ENCODE measurements around the gene NSMF.

The NSMF gene

DNA sequence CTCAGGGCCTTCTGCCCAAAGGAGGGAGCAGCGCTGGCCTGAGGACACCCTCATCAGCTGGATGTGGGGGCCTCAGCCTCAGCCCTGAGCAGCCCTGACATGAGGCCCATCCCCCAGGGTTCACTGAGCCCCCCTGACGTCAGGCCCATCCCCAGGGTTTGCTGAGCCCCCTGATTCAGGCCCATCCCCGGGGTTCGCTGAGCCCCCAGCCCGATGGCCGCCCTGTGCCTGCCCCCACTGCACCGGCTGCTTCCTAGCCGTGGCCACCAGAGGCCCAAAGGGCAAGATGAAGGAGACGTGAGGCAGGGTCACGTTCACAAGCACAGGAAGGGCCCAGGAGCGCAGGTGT, 19.5 kb upstream of the NSMF start:
- no peak overlapping the region for H2AFZ ChIP-seq (ENCODE audit: low read length)
- no peaks in the 10 kb centered on the region for H3K36me3 ChIP-seq (ENCODE audit: insufficient read depth, low read length)
- no peaks in the 10 kb centered on the region for H3F3A ChIP-seq (ENCODE audit: low read depth)
- no peak overlapping the region for H3K4me3 ChIP-seq (ENCODE audit: low read length, poor library complexity, severe bottlenecking)
- no peak overlapping the region for H3K9ac ChIP-seq (ENCODE audit: low read depth, low read length, poor library complexity, severe bottlenecking)
- no peak for TF ChIP-seq EZH2phosphoT487 (IDR thresholded peaks at IDR 0.05; ENCODE audit: borderline replicate concordance)
- TF ChIP-seq, protein P1, sequence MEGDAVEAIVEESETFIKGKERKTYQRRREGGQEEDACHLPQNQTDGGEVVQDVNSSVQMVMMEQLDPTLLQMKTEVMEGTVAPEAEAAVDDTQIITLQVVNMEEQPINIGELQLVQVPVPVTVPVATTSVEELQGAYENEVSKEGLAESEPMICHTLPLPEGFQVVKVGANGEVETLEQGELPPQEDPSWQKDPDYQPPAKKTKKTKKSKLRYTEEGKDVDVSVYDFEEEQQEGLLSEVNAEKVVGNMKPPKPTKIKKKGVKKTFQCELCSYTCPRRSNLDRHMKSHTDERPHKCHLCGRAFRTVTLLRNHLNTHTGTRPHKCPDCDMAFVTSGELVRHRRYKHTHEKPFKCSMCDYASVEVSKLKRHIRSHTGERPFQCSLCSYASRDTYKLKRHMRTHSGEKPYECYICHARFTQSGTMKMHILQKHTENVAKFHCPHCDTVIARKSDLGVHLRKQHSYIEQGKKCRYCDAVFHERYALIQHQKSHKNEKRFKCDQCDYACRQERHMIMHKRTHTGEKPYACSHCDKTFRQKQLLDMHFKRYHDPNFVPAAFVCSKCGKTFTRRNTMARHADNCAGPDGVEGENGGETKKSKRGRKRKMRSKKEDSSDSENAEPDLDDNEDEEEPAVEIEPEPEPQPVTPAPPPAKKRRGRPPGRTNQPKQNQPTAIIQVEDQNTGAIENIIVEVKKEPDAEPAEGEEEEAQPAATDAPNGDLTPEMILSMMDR (conservative IDR thresholded peaks at IDR 0.05; ENCODE audit: low read length), result no peak
- H4K20me1 ChIP-seq (ENCODE audit: insufficient read depth, low read length, poor library complexity, severe bottlenecking), result no peaks in the 10 kb centered on the region
- no peaks in the 10 kb centered on the region for H3K79me2 ChIP-seq (ENCODE audit: insufficient read depth, low read length)
- peaks cover 20% of the 10 kb centered on the region; the same call in 1 of the 2 replicates for H3K9me3 ChIP-seq (ENCODE audit: insufficient read depth, low read depth, low read length)
- no peaks in the 10 kb centered on the region for H3K4me1 ChIP-seq (ENCODE audit: insufficient read depth, low read length, poor library complexity, severe bottlenecking)
- H3K4me2 ChIP-seq (ENCODE audit: low read depth, low read length, poor library complexity, severe bottlenecking), result no peak overlapping the region
- H3K9me2 ChIP-seq (replicated peaks; ENCODE audit: low read depth, low read length), result no peaks in the 10 kb centered on the region
- H3K27me3 ChIP-seq (ENCODE audit: insufficient read depth, low read length, poor library complexity, severe bottlenecking), result no peaks in the 10 kb centered on the region

DNA sequence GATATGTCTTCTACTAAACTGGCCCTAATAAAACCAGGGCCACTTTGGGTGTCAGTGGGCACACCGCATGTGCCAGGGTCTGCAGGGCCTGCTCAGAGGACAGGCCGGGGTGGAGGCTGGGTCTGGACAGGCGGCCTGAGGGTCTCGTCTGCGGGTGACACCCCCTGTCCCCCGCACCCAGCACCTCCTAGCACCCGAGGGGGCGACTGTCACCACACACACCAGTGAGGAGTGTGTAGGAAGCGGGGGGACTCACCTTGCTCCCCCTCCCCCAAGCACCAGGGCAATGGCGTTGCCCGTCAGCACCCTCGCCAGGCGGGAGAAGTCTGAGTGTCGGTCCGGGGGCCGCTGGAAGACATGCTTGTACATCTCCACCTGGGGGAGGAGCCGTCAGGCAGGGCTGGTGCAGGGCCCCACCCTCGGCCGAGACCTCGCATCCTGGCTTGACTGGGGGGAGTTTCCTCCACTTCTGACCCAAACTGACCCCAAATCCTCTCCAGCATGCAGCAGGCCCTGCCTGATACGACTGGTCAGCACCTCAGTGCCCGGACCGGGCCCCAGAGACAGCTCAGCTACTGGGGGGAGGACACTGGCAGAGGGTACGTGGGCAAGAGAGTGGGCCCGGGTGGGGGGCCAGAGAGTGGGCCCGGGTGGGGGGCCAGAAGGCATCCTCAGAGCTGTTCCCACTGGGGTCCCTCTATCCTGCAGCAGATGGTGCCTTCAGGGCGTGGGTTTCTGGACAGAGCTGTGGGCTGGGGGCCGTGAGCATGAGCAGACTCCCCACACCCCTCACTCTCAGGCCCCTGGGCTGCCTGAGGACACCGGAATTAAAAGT, 18.9 kb upstream of the NSMF start:
- TF ChIP-seq EZH2phosphoT487 (IDR thresholded peaks at IDR 0.05; ENCODE audit: borderline replicate concordance), result no peak
- TF ChIP-seq, protein P1 (conservative IDR thresholded peaks at IDR 0.05; ENCODE audit: low read length), result no peak
- Histone ChIP-seq H3K4me1 (ENCODE audit: insufficient read depth, low read length, poor library complexity, severe bottlenecking) (no peaks in the 10 kb centered on the region), H3K9me2 (replicated peaks; ENCODE audit: low read depth, low read length) (no peaks in the 10 kb centered on the region), H2AFZ (ENCODE audit: low read length) (no peak overlapping the region), H3K4me2 (ENCODE audit: low read depth, low read length, poor library complexity, severe bottlenecking) (no peak overlapping the region), H3K4me3 (ENCODE audit: low read length, poor library complexity, severe bottlenecking) (no peak overlapping the region), H3K36me3 (ENCODE audit: insufficient read depth, low read length) (no peaks in the 10 kb centered on the region), H3K9ac (ENCODE audit: low read depth, low read length, poor library complexity, severe bottlenecking) (no peak overlapping the region), H4K20me1 (ENCODE audit: insufficient read depth, low read length, poor library complexity, severe bottlenecking) (no peaks in the 10 kb centered on the region), H3F3A (ENCODE audit: low read depth) (no peaks in the 10 kb centered on the region), H3K27me3 (ENCODE audit: insufficient read depth, low read length, poor library complexity, severe bottlenecking) (no peaks in the 10 kb centered on the region), H3K79me2 (ENCODE audit: insufficient read depth, low read length) (no peaks in the 10 kb centered on the region), H3K9me3 (ENCODE audit: insufficient read depth, low read depth, low read length) (peaks cover 26% of the 10 kb centered on the region; the same call in 1 of the 2 replicates)

DNA sequence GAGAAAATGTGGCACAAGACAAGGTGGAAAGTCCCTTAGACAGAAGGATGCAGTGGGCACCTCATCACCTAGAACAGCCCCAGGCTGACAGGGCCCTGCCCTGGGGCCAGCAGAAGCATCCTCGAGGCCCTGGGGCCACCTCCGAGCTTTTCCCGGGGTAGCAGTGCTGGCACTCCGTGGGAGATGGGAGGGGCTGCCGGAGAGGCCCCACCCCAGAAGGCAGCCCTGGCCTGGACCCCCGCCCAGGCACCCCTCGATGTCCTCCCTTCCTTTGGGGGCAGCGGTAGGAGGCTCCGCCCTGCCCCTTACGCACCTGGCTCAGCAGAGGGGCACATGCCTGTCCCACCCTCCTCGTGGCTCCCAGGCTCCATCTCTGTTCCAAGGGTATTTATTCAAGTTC, 17.7 kb upstream of the NSMF start:
- H3K9me3 ChIP-seq (ENCODE audit: insufficient read depth, low read depth, low read length), result peaks cover 27% of the 10 kb centered on the region; the same call in 1 of the 2 replicates
- no peaks in the 10 kb centered on the region for H3K9me2 ChIP-seq (replicated peaks; ENCODE audit: low read depth, low read length)
- no peaks in the 10 kb centered on the region for H4K20me1 ChIP-seq (ENCODE audit: insufficient read depth, low read length, poor library complexity, severe bottlenecking)
- no peaks in the 10 kb centered on the region for H3K36me3 ChIP-seq (ENCODE audit: insufficient read depth, low read length)
- no peak overlapping the region for H3K9ac ChIP-seq (ENCODE audit: low read depth, low read length, poor library complexity, severe bottlenecking)
- no peaks in the 10 kb centered on the region for H3K79me2 ChIP-seq (ENCODE audit: insufficient read depth, low read length)
- H3K4me2 ChIP-seq (ENCODE audit: low read depth, low read length, poor library complexity, severe bottlenecking), result no peak overlapping the region
- H3K27me3 ChIP-seq (ENCODE audit: insufficient read depth, low read length, poor library complexity, severe bottlenecking), result no peaks in the 10 kb centered on the region
- no peaks in the 10 kb centered on the region for H3K4me1 ChIP-seq (ENCODE audit: insufficient read depth, low read length, poor library complexity, severe bottlenecking)
- no peak overlapping the region for H2AFZ ChIP-seq (ENCODE audit: low read length)
- no peaks in the 10 kb centered on the region for H3F3A ChIP-seq (ENCODE audit: low read depth)
- no peak overlapping the region for H3K4me3 ChIP-seq (ENCODE audit: low read length, poor library complexity, severe bottlenecking)
- TF ChIP-seq, protein P1 (conservative IDR thresholded peaks at IDR 0.05; ENCODE audit: low read length), result no peak
- no peak for TF ChIP-seq EZH2phosphoT487 (IDR thresholded peaks at IDR 0.05; ENCODE audit: borderline replicate concordance)
